Mammary microvascular endothelial cell (primary cell): ENCODE data around the gene STK31. TPM values are rescaled to one million over a fixed set of nuclear protein-coding genes. Genes with fewer than 3 reads are reported as not detected.

Experiments used
- total RNA-seq: library from RNA; depleted of rRNA; stranded (reverse); fragments of >200 nt; gene quantifications from 2 replicates; pipeline ENCODE4 v1.2.3, GENCODE V29; 2015

The STK31 gene, protein sequence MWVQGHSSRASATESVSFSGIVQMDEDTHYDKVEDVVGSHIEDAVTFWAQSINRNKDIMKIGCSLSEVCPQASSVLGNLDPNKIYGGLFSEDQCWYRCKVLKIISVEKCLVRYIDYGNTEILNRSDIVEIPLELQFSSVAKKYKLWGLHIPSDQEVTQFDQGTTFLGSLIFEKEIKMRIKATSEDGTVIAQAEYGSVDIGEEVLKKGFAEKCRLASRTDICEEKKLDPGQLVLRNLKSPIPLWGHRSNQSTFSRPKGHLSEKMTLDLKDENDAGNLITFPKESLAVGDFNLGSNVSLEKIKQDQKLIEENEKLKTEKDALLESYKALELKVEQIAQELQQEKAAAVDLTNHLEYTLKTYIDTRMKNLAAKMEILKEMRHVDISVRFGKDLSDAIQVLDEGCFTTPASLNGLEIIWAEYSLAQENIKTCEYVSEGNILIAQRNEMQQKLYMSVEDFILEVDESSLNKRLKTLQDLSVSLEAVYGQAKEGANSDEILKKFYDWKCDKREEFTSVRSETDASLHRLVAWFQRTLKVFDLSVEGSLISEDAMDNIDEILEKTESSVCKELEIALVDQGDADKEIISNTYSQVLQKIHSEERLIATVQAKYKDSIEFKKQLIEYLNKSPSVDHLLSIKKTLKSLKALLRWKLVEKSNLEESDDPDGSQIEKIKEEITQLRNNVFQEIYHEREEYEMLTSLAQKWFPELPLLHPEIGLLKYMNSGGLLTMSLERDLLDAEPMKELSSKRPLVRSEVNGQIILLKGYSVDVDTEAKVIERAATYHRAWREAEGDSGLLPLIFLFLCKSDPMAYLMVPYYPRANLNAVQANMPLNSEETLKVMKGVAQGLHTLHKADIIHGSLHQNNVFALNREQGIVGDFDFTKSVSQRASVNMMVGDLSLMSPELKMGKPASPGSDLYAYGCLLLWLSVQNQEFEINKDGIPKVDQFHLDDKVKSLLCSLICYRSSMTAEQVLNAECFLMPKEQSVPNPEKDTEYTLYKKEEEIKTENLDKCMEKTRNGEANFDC
- total RNA-seq, result 0.05 TPM in 1 of 2 replicates, not detected in the other

DNA sequence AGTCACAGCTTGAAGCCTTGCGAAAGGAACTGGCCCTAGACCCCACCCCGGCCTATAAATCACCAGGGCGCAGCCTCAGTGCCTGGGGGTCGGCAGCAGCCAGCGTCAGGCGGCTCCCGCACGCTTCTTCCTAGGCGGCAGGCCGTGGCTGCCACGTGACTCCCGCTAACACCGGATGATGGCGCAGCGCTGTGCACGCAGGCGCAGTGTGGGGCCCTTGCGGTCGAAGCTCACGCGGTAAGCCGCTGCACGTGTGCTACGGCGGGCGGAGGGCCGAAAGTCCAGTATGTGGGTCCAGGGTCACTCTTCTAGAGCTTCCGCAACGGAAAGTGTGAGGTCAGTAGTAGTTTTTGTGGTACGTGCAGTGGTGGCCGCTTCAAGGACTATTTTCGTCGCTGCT lies at the start of gene STK31:
Gene STK31 (plus strand): TSS at position 220 of the 400 bp plus-strand sequence. CDS start 67 bp downstream, at position 287.

DNA sequence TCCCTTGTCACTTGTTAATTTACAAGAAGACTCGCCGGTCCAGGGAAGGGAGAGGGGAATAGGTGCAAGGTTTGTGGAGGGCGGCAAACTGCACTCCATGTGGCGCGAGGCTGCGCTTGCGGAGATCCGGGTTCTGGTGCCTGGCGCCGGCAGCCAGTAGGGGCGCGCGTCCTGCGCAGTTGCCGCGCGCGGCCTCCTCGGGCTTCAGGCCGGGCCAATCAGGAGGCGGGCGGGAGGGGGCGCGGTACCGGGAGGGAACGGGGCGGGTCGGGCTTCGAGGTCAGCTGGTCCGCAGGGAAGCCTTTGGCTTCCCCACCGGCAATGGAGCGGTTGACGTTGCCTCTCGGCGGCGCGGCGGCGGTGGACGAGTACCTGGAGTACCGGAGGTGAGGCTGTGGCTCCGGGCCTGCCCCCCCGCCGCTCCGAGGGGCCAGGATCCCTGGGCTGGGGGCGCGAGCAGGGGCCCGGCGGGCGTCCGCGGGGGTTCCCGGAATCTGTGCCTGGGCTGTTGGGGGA lies 30.1 kb upstream of the STK31 start, which contains the start of gene FAM221A:
Gene FAM221A (plus strand): TSS at position 302 of the 516 bp plus-strand sequence. CDS start 20 bp downstream, at position 322.

Other genes starting within 250 kb of the STK31 start
- gene IGF2BP3, start 239.7 kb upstream of the STK31 start, total RNA-seq, result 100 and 125 TPM in 2 replicates
- 15.9 and 25.2 TPM in 2 replicates for gene TRA2A, start 178.2 kb upstream of the STK31 start, total RNA-seq
- gene CCDC126, start 112.8 kb upstream of the STK31 start, total RNA-seq, result 3.9 and 7.9 TPM in 2 replicates
- 2.8 and 2.9 TPM in 2 replicates for gene FAM221A, start 30.0 kb upstream of the STK31 start, total RNA-seq